ENCODE measurements around the gene RPUSD1. TPM values are rescaled to one million over a fixed set of nuclear protein-coding genes. Genes with fewer than 3 reads are reported as not detected.
A peak's percentile ranks its signal among the peaks of the same experiment; 100 is the strongest.

RPUSD1 gene
- total and polyA plus RNA-seq, 2 of the 13 experiments (the other 11 are each of a cell fraction or from before 2014, with no cell fraction given): 13.1 to 26.2 TPM

DNA sequence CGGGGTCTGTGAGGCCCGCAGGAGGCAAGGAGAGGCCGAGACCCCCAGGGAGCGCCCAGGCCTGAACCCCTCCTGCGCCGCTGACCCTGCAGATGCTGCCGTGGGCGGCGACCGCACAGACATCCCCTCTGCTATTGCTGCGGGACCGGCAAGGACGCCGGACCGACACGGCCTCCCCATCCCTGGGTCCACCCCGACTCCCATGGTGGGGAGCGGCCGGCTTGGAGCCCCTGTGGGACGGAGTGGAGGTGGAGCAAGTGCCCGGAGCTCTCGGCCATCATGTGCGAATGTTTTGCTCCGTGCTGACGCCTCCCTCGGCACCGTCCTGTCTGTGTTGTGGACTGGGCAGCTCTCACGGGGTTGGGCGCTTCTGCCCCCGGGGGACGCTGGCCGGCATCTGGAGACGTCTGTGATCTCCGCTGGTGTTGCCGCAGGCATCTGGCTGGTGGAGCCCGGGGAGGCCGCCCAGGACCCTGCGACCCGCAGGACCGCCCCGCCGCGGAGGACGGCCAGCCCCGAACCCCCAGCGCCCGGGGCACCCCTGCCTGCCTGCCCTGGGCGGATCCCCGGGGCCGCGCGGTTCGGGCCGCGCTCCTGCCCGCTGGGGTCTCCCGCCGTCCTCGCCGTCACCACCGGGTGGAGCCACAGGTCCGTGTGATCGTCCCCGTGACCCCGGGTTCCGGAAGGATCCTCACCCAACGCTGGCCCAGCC is 25.2 kb upstream of the RPUSD1 start:
- Histone ChIP-seq H3K4me1 (ENCODE audit: insufficient read depth, low read length) (no peaks in the 10 kb centered on the region), H3K9me3 (ENCODE audit: low read length) (no peaks in the 10 kb centered on the region), H2AFZ (ENCODE audit: low read length) (no peak overlapping the region), H3K9ac (ENCODE audit: insufficient read depth, low read depth, low read length) (no peak overlapping the region), H3K27me3 (ENCODE audit: control insufficient read depth in 1 of 2, insufficient read depth in 2 of 2, low read length in 2 of 2) (peaks cover 26 to 84% of the 10 kb centered on the region in 2 experiments), H3K79me2 (ENCODE audit: insufficient read depth, low read length) (no peaks in the 10 kb centered on the region), H3K4me2 (ENCODE audit: low read depth, low read length) (no peak overlapping the region), H4K20me1 (ENCODE audit: insufficient read depth, low read length) (0 out of 2 replicates have a peak, but pooled peaks cover under 1% of the 10 kb centered on the region), H3K36me3 (replicated peaks in 1 of 2; ENCODE audit: control insufficient read depth in 1 of 2, insufficient read depth in 2 of 2, low read length in 2 of 2) (no peaks in the 10 kb centered on the region), H3K4me3 (replicated peaks in 1 of 3; ENCODE audit: insufficient read depth in 1 of 3, low read depth in 2 of 3, low read length in 3 of 3) (no peak overlapping the region), H3K27ac (ENCODE audit: extremely low read length, insufficient read depth, low read length) (no peak overlapping the region)
- ChIA-PET POLR2A (no interaction called here), CTCF (ENCODE audit: low intra/inter-chr PET ratio, low total read pairs) (interaction anchor here (3.6 kb wide), 1 partner anchor 243 kb away, joined by 42 read pairs; no protein-coding TSS in a partner anchor)
- FAIRE-seq: no peak
- in situ Hi-C loops (cut with HindIII; ENCODE audit: extremely low pct_ligation_motif_present, low pct_unique_long_range_greater_than_20kb) (loop anchor here (5.0 to 25.0 kb wide), 2 partner anchors 239 to 399 kb away; no protein-coding TSS in a partner anchor), intact Hi-C loops (cut with micrococcal nuclease; ENCODE audit: unreplicated experiment) (no loop called here)
- WGBS (ENCODE audit: low lambda C conversion rate): 33% methylated on average over 15 of the region's 67 CpGs
- BruUV-seq (replicated peaks): no TSS peak
- peak; percentile 12 for DNase-seq (ENCODE audit: low spot score)
- ATAC-seq: peak; percentile 87
- no peak for TF ChIP-seq FOXM1 (CRISPR knock-in tag; IDR thresholded peaks at IDR 0.05)
- no peak for TF ChIP-seq FOXP1 (IDR thresholded peaks at IDR 0.05)
- no peak for TF ChIP-seq FOXP1 (CRISPR knock-in tag; IDR thresholded peaks at IDR 0.05)
- TF ChIP-seq SIN3B (IDR thresholded peaks at IDR 0.05; ENCODE audit: low read length): no peak
- no peak for TF ChIP-seq ZNF782 (CRISPR knock-in tag; IDR thresholded peaks at IDR 0.05; ENCODE audit: borderline replicate concordance)
- TF ChIP-seq CBFB (CRISPR knock-in tag; IDR thresholded peaks at IDR 0.05): 0 out of 2 replicates have a peak, but pooled peaks have one; percentile 23
- no peak for TF ChIP-seq CCDC6 (CRISPR knock-in tag; IDR thresholded peaks at IDR 0.05)
- TF ChIP-seq ZNF343 (CRISPR knock-in tag; IDR thresholded peaks at IDR 0.05): no peak
- no peak for TF ChIP-seq HOXD1 (CRISPR knock-in tag; IDR thresholded peaks at IDR 0.05)
- no peak for TF ChIP-seq ZNF367 (CRISPR knock-in tag; IDR thresholded peaks at IDR 0.05; ENCODE audit: borderline replicate concordance)
- TF ChIP-seq, protein P1, sequence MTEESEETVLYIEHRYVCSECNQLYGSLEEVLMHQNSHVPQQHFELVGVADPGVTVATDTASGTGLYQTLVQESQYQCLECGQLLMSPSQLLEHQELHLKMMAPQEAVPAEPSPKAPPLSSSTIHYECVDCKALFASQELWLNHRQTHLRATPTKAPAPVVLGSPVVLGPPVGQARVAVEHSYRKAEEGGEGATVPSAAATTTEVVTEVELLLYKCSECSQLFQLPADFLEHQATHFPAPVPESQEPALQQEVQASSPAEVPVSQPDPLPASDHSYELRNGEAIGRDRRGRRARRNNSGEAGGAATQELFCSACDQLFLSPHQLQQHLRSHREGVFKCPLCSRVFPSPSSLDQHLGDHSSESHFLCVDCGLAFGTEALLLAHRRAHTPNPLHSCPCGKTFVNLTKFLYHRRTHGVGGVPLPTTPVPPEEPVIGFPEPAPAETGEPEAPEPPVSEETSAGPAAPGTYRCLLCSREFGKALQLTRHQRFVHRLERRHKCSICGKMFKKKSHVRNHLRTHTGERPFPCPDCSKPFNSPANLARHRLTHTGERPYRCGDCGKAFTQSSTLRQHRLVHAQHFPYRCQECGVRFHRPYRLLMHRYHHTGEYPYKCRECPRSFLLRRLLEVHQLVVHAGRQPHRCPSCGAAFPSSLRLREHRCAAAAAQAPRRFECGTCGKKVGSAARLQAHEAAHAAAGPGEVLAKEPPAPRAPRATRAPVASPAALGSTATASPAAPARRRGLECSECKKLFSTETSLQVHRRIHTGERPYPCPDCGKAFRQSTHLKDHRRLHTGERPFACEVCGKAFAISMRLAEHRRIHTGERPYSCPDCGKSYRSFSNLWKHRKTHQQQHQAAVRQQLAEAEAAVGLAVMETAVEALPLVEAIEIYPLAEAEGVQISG (CRISPR knock-in tag; IDR thresholded peaks at IDR 0.05): no peak
- TF ChIP-seq MAFK (conservative IDR thresholded peaks at IDR 0.05 in 1 of 2, IDR thresholded peaks at IDR 0.05 in 1 of 2; ENCODE audit: low read length in 2 of 2): no peak
- no peak for TF ChIP-seq ZMAT3 (CRISPR knock-in tag; conservative IDR thresholded peaks at IDR 0.05)
- TF ChIP-seq, protein P2, sequence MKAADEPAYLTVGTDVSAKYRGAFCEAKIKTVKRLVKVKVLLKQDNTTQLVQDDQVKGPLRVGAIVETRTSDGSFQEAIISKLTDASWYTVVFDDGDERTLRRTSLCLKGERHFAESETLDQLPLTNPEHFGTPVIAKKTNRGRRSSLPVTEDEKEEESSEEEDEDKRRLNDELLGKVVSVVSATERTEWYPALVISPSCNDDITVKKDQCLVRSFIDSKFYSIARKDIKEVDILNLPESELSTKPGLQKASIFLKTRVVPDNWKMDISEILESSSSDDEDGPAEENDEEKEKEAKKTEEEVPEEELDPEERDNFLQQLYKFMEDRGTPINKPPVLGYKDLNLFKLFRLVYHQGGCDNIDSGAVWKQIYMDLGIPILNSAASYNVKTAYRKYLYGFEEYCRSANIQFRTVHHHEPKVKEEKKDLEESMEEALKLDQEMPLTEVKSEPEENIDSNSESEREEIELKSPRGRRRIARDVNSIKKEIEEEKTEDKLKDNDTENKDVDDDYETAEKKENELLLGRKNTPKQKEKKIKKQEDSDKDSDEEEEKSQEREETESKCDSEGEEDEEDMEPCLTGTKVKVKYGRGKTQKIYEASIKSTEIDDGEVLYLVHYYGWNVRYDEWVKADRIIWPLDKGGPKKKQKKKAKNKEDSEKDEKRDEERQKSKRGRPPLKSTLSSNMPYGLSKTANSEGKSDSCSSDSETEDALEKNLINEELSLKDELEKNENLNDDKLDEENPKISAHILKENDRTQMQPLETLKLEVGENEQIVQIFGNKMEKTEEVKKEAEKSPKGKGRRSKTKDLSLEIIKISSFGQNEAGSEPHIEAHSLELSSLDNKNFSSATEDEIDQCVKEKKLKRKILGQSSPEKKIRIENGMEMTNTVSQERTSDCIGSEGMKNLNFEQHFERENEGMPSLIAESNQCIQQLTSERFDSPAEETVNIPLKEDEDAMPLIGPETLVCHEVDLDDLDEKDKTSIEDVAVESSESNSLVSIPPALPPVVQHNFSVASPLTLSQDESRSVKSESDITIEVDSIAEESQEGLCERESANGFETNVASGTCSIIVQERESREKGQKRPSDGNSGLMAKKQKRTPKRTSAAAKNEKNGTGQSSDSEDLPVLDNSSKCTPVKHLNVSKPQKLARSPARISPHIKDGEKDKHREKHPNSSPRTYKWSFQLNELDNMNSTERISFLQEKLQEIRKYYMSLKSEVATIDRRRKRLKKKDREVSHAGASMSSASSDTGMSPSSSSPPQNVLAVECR (CRISPR knock-in tag; IDR thresholded peaks at IDR 0.05; ENCODE audit: borderline replicate concordance): no peak
- peak; percentile 27 for TF ChIP-seq XRCC5 (optimal IDR thresholded peaks at IDR 0.05; ENCODE audit: low read length)
- no peak for TF ChIP-seq ZNF749 (CRISPR knock-in tag; IDR thresholded peaks at IDR 0.05; ENCODE audit: borderline replicate concordance)
- no peak for TF ChIP-seq SAP130 (CRISPR knock-in tag; IDR thresholded peaks at IDR 0.05; ENCODE audit: low read depth)
- TF ChIP-seq NKX3-1 (CRISPR knock-in tag; IDR thresholded peaks at IDR 0.05): no peak
- TF ChIP-seq KDM5B (CRISPR knock-in tag; IDR thresholded peaks at IDR 0.05; ENCODE audit: borderline replicate concordance): 0 out of 2 replicates have a peak, but pooled peaks have one; percentile 59
- TF ChIP-seq ZNF234 (CRISPR knock-in tag; conservative IDR thresholded peaks at IDR 0.05): no peak
